Keratinocyte (primary cell): Measurements from ENCODE around the gene PSG1.
"Not testable (repeated sequence)": the region's sequence is repeated elsewhere in the genome, so short reads cannot be mapped to it uniquely, and the experiment has no call there.

ENCODE experiments used
- CTCF ChIP-seq, 3 experiments: IDR thresholded peaks in 1 of 3; conservative IDR thresholded peaks in 1 of 3; optimal IDR thresholded peaks in 1 of 3; 2 replicates in 2 of 3; 3 replicates in 1 of 3; pipeline versions ENCODE3 to v1.5.1; 2011; ENCODE audit warnings: low read length in 3 of 3, mild to moderate bottlenecking in 3 of 3, moderate library complexity in 2 of 3, control low read depth in 1 of 3, inconsistent platforms in 1 of 3; ENCODE audit not compliant: insufficient read depth in 2 of 3; ENCODE audit errors: extremely low read depth in 1 of 3
- EZH2 ChIP-seq: IDR thresholded peaks from one replicate; pipeline ENCODE4 v1.6.1; 2012; ENCODE audit warnings: inconsistent platforms, mild to moderate bottlenecking, low read length, moderate library complexity

- not testable (repeated sequence) for TF ChIP-seq CTCF (optimal IDR thresholded peaks at IDR 0.05 in 1 of 3, IDR thresholded peaks at IDR 0.05 in 1 of 3, conservative IDR thresholded peaks at IDR 0.05 in 1 of 3; ENCODE audit: extremely low read depth in 1 of 3, insufficient read depth in 2 of 3, low read length in 3 of 3); EZH2
Measured at GRCh38 chr19:42832023-42832680, 47.4 kb downstream of the PSG1 start.
